Gastroesophageal sphincter (tissue), 3 donors: ENCODE measurements around the gene DENND1C.
A peak's percentile ranks its signal among the peaks of the same experiment; 100 is the strongest.

ENCODE experiments used
- CTCF ChIP-seq, 4 experiments: fragments of 200-600 bp in 2 of 4; fragments of 450-650 bp in 2 of 4; sonication (generic) in 1 of 4; IDR thresholded peaks; one replicate each; pipeline ENCODE4 v1.5.1; 2017 to 2019; ENCODE audit warnings: antibody characterized with exemption in 4 of 4, mild to moderate bottlenecking in 2 of 4, moderate library complexity in 2 of 4
- EP300 ChIP-seq: sonication (generic); formaldehyde crosslinking; IDR thresholded peaks from one replicate; pipeline ENCODE4 v1.6.1; 2017; ENCODE audit warnings: antibody characterized with exemption, mild to moderate bottlenecking
- POLR2A ChIP-seq, 2 donors: fragments of 450-650 bp; IDR thresholded peaks; one replicate each; pipeline ENCODE4 v1.6.1; 2017; ENCODE audit warnings: antibody characterized with exemption in 2 of 2, mild to moderate bottlenecking in 2 of 2, moderate library complexity in 1 of 2
- POLR2AphosphoS5 ChIP-seq: sonication (generic); formaldehyde crosslinking; IDR thresholded peaks from one replicate; pipeline ENCODE4 v1.6.1; 2017; ENCODE audit warnings: antibody characterized with exemption

GRCh38 chr19:6460099-6460884, 21.3 kb downstream of the DENND1C start:
- TF ChIP-seq POLR2A (IDR thresholded peaks at IDR 0.05) (no peak), CTCF (IDR thresholded peaks at IDR 0.05) (peak in 3 of 4 experiments; percentile 71 to 74 (median 73)), POLR2AphosphoS5 (peak; percentile 40), EP300 (no peak)
